Amniotic epithelial cell (primary cell): ENCODE results near the gene AGPAT1.

Experiments used
- DNase-seq: peaks from one replicate; pipeline ENCODE4 v3.0.0-alpha.2; 2010; ENCODE audit warnings: low read depth

Gene AGPAT1

DNA sequence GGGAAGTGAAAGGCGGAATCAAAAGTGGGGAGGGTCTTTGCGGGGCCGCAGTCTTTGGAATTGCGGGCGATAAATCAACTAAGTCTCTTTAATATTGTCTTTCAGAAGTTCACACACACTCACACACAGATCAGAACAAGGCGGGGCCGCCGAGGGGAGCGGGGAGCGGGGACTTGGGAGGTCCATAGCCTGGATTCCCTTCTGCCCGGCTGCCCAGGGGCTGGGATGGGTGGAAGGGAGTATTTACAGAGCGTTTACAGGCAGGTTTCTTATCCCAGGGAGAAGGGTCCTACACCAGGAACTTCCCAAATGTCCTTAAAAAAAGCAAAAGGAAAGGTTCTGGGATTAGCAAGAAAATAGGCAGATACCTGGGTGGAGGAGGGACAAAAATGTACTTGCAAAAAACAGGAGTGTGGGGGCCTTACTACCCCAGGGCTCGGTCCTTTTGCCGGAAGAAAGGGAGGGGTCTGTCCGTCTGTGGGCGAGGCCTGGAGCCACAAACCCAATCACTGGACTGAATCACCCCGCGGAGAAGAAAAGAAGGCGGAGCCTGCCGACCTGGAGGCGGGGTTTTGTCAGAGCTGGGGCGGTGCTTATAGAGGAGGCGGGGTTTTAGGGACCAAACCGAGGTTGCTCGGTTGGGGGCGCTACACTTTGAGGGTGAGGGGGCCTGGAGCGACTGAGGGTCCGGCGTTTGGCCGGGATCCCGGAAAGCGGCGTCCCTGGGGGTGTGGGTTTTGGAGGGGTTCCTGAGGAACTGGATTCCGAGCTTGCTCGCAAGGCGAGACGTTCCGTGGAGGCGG is 27.4 kb downstream of the AGPAT1 start:
- DNase-seq: peak; percentile 44

DNA sequence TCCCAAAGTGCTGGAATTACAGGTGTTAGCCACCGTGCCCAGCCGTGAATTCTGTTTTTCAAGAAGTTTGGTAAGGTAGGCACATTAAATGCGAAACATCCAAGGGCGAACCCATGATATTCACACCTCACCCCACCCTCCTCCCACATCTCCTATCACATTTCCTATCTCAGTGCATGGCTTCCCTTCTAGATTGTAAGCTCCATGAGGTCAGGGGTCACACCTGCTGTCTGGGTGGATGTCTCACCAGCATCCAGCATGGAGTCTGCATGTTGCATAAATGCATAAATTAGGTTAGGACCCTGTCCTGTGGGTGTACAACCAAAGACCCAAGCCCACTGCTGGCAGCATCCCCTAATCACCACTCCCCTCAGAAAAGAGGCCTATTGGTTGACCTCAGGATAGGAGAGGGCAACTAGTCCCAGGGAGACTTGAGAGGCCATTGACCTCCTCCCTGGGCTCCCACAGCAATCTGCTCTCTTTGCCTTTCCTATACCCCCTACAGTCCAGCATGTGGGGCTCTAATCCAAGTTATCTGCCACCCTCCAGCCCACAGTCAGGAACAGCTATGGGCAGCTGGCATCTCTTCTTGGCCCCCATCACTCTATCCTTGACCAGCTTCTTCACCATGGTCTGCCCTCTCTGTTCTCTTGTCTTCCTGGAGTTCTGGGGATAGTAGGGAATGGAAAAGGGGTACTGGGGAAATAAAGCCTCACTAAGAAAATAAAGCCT is 28.3 kb downstream of the AGPAT1 start:
- no peak for DNase-seq

DNA sequence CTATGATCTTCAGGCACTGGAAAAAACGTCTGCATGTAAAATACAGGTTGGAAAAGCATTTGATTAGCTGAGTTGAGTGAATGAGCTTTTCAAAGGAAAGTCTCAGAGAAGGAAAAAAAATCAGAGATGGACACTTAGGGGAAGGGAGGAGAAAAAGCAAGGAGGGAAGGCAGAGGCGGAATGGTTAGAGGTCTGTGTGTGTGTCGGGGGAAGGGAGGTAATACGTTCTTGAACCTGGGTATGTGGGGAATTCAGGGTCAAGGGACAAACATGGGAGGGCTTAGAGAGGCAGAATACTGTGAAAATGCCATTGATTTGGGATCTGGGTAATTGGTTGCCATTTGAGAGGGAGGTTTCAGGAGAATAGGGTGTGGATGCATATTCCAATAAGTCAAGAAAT is 29.2 kb downstream of the AGPAT1 start:
- no peak for DNase-seq

DNA sequence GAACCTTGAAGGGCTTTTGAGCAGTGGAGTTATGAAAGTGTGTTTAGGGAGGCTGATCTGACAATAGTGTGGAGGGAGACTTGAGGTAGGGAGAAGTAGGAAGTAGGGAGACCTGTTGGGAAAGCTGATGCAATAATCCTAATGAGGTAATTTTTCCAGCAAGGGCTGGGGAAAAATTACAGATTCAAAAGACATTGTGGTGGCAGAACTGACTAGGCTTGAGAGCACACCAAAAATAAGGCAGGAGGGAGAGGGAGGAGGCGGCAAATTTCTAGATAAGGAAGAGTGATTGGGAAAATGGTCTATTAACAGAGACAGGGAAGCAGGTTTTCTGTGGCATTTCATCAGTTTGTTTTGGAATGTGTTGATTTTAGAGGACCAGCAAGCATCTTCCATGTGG is 29.6 kb downstream of the AGPAT1 start:
- peak; percentile 28 for DNase-seq

DNA sequence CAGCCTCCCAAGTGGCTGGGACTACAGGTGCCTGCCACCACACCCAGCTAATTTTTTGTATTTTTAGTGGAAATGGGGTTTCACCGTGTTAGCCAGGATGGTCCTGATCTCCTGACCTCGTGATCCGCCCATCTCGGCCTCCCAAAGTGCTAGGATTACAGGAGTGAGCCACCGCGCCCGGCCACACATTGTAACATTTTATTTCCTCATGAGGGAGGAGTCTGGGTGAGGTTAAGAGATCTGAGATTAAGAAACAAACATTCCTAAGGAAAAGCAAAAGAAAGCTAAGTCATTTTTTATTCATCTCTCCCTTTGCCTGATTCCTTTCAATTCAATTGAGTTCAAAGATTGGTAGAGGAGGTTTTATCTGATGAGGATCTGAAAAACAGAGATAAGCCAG is 31.6 kb downstream of the AGPAT1 start:
- peak; percentile 39 for DNase-seq

DNA sequence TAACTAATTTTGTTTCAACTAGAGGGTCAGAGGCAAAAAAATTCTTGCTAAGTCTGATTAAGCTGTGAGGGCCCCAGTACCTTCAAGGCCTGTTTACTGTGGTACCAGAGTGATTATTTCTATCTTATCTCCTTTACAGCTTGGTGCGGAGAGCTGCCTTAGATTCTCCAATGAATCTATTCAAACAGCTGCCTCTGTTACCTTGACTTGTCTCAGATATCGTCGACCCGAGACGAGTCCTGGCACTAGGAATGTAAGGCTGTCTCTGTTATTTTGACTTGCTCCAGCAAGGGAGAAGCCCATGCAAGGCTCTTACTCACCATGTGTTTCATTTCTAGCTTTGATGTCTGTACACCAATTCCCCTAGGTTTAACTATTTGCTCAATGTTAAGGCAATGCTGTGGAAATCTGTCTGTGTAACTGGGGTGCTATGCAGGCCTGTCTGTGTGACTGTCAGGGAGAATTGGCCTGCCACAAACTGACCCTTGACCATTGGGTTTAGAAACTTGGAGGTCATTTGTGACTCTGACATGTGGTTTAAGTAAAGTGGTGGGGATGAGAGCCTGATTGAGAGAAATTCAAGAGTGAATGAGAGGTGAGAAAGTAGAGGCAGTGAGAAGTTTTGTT is 35.4 kb downstream of the AGPAT1 start:
- peak; percentile 16 for DNase-seq

DNA sequence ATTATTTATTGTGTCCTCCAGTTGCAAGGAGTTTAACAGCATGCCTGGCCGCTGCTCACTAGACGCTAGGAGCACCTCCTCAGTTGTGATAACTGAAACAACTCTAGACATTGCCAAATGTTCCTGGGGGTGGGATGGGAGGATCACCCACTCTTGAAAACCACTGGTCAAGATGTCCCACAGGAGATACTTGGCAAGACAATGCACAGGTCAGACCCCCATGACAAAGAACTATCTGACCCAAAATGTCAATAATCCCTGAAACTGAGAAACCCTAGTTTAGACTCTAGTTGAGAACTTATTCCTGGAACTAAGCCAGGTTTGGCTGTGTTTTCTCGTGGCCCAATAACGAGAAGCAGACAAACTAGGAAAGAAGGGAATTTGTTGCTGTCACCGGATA is 36.3 kb downstream of the AGPAT1 start:
- DNase-seq: no peak

DNA sequence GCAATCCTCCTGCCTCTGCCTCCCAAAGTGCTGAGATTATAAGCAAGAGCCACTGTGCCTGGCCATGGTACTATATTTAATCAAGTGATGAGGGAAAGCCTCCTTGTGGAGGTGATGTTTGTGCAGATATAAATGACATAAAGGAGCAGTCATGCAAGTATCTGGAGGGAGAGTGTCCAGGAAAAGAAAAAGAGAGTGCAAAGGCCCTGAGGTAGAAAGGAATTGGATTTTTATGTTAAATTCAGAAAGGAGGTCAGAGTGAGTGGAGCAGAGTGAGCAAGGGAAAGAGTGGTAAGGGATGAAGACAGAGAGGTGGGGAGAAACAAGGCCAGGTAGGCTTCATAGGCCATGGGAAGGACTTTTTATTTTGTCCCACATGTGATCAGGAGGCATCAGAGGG is 38.4 kb downstream of the AGPAT1 start:
- DNase-seq: no peak

DNA sequence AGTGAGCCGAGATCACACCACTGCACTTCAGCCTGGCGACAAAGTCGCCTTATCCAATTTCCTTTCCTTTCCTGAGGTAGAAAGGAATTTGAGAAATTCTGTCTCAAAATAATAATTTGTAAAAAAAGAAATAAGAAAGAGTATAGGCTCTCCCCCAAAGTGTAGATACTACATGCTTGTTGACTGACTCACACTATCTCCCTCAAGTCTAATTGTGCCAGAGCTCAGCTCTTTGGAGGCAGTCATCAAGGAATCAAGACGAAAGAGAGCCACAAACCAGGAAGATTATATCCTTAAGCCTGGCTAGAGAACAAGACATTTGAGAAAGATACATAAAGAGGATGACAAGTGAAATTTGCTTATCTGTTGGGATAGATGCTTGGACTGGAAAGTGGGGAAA is 42.1 kb downstream of the AGPAT1 start:
- DNase-seq: peak; percentile 48

DNA sequence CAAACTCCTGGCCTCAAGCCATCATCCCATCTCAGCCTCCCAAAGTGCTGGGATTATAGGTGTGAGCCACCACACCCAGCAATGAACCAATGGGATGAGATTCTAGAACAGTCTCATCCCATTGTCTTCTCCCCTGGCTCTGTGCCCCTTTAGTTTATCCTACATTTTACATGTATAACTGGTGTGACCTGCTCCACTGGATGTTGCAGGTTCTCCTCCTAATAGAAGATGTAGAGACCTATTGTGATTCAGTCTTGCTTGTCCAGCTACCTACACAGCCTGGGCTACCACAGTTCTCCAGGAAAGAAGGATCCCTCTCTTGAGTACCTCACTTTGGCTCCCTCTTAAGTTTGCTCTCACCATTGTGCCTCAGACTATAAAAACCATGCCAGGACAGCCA is 43.8 kb downstream of the AGPAT1 start:
- DNase-seq: no peak

DNA sequence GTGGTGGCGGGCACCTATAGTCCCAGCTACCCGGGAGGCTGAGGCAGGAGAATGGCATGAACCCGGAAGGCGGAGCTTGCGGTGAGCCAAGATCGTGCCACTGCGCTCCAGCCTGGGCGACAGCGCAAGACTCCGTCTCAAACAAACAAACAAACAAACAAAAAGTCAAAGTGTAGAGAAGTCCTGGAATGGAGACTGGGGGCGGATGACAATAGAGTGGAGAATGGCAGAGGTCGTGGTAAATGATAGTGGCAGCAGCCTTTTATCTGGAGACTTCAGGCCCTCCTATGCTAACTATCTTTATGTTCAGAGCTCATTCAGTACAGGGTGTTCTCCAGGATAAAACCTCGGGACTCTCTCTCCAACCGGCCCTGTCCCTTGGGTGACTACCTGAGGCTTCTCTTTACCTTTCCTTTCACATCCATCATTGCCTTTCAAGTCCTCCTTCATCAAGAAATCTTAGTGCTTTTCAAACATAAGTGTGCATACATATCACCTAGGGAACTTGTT is 44.4 kb downstream of the AGPAT1 start:
- no peak for DNase-seq

DNA sequence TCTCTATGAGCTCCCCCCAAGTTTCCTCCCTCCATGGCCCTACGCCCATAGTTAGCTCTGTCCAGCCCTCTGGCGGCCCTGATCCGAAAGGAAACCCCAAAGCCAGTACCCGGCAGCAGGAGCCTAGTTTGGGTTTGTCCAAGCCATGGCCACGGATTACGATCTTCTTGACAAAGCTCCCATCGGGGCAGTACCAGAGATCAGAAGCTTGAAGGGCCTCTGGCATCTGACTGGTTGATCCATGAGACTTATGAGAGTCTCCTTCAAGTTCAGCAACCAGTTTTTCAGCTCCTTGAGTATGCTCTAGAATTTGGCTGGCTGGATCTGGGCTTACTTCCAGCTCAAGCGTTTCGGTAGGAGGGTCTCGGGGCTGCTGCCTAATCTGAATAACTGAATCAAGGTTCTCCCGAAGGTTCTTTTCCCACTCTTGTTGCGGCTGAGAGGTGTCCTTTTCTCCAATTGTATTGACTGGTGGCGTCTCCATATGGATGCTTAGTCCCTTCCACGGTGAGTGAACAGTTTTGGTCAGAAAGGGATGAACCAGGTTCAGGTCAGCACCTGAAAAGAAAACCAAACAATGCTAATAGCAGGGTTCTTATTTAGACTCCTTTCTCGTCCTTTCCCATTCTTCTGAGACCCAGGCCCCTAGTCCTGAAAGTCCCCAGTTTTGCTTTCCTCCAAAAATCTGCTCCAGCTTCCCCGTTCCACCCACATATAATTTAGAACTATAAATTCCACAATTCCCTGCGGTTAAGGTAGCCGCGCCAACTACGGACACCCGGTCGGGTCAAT is 46.4 kb downstream of the AGPAT1 start:
- DNase-seq: no peak

DNA sequence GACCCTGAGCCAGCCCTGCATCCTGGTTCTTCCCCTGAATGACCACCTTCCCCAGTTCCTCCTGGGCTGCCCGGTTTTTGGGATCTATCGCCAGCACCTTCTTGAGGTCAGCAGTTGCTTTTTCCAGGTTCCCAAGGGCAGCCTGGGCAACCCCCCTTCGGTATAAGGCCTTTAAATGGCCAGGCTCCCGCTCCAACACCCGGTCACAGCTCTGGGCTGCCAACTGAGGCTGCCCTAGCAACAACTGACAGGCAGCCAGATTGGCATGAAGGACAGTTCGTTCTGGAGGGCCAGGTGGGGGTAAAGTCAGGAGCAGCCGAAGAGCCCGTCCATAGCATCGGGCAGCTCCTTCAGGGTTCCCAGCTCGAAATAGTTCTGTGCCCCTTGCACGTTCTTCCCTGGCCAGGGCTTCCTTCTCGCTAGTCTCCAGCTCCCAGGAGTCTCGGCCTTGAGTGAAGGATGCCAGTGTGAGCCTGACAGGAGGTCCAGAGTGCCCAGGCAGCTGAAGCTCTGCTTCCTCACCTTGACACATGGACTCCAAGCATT is 47.1 kb downstream of the AGPAT1 start:
- DNase-seq: no peak

DNA sequence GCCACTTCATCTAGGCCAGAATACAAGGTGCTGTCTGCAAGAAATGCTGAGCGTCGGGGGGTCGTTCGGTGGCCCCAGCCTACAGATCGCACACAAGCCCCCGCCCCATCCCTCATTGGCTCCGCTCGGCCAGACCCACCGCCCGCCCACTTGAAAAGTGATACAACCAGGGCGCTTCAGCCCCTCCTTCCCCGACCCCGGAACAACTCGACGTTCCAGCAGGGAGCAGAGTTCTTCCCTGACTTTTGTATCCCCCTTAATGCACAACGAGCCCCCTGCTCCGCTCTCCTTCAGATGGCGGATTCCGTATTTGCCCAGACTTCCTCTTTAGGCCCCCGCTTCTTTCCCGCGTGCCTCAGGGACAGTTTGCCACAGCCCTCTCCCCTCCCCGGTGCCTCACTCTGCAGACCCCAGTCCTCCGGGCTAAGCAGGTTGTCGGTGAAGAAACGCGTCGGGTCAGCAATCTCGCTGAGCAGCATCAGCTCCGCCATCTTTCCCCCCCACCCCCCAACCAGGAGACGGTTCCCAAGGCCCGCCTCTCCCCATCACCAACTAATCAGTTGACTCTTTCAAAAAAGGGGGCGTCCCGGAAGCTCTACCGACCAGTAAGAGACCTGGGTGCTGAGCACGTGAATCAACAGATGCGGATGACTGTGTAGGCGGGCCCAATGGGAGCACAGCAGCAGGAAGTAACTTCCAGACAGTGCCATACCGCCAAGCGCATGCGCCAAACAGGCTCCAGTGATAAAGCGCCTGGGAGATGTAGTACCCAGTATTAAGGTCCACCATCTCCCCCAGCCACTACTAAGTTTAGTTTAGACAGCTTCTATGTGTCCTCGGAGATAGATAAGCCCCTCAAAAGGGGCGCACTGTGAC is 47.9 kb downstream of the AGPAT1 start, which contains the start of gene ATF6B:
ATF6B (minus strand) TSS at position 530 of the 876 bp plus-strand sequence; CDS start at position 491, 39 bp downstream.
- peak; percentile 100 for DNase-seq

DNA sequence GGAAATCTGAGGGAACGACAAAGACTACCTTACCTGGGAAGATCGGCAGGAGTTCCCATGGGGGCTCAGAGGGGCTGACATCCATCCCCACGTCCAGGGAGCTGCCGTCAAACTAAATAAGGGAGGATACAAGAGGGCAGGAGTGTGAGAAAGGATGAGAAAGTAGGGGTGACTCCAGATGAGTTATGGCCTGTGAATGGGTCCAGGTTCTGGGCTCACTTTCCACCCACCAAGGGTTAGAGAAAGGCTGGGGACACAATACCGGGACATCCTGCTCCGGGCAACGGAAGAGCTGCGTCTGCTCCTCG is 48.5 kb downstream of the AGPAT1 start:
- no peak for DNase-seq

DNA sequence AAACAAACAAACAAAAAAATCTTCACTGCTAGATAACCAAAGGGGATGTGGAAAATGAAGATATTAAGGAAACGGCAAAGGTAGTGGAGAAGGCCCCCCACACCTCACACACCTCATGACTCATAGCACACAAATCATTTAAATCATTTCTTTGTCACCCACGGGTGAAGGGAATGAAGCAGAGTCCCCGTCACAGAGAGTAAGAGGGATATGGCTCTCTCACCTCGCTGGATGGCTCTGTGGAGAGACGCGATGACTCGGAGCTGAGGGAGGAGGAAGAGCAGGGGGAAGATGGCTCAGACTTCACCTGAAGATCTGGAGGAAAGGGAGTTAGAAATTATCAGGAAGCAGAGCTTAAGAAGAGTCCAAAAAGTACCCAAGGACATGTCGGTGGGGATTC is 49.0 kb downstream of the AGPAT1 start:
- DNase-seq: no peak

DNA sequence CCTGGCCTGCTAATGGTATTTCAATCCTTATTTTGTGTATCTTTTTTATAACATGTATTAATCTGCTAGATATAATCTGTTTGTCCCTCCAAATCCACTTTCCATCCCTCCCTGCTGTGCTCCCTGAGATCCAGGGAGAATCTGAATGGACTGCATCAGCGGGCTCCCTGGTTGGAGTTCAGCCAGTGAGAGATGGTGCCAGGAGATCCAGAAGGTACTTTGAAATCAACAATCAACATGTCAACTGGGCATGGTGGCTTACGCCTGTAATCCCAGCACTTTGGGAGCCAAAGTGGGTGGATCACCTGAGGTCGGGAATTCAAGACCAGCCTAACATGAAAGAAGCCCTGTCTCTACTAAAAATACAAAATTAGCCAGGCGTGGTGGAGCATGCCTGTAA is 52.2 kb downstream of the AGPAT1 start:
- no peak for DNase-seq

DNA sequence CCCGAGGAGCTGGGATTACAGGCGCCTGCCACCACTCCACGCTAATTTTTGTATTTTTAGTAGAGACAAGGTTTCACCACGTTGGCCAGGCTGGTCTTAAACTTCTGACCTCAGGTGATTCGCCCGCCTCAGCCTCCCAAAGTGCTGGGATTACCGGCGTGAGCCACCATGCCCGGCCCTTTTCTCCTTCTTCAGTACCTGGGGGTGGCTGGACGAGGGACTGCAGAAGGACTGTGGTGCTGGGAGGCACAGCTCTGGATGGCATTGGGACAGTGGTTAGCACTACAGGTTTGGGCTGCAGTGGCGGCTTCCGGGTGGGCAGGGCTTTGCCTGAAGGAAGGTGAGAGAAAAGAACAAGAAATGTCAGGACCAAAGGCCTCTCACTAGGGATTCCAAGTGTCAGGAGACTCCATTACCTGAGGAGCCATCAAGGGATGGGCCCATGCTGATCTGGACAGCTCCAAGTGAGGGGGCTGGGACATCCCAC is 55.3 kb downstream of the AGPAT1 start:
- DNase-seq: no peak

DNA sequence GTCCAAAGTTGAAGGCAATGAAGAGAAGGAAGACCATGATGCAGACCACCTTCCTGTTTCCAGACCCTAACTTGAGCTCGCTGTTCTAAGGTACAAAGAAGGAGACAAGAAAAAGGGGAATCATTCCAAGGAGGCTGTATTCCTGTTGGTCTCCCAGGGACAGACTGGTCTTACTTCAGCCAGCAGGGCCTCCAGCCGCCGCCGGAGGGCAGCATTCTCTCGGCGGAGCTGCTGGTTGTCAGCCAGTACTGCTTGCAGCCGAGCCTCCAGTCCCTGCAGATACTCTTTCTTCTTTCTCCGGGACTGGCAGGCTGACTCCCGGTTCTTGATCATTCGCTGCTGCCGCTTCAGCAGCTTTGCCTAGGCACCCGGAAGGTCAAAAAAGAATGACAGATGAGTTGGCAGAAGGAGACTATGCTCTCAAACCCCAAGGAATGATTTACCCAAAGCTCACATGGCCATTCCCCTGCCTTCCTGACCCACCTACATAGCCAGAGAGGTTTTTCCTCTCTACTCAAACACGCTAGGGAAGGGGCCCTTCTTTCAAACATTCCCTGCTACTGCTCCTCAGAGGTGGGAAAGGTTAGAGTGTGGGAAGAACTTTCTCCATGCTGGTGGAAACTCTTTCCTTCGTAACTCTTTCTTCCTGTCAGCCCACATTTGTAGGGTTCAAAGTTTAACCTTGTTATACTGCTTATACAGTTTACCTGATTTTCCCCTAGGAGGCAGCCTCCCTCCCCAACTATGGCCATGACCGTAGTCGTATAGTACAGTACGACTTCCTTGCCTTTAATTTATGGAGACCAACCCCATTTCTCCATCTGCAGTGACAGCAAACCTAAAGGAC is 56.9 kb downstream of the AGPAT1 start:
- DNase-seq: peak; percentile 80
